CD4-positive, alpha-beta T cell (primary cell): ENCODE results near the gene TNIP2. TPM values are rescaled to one million over a fixed set of nuclear protein-coding genes. Genes with fewer than 3 reads are reported as not detected.

Experiments used
- ATAC-seq: fragments of 200-7000 bp; cut with Tn5 transposase; one replicate; pipeline ENCODE4 v1.10.0; 2022; ENCODE audit warnings: mild to moderate bottlenecking; ENCODE audit not compliant: poor library complexity
- CTCF ChIA-PET: fragments of 350-600 bp; sonication (Branson Sonifier 250); formaldehyde crosslinking; loops from one replicate; lab custom pipeline; 2021; ENCODE audit warnings: antibody characterized with exemption, inconsistent platforms; lab: Charles Lee
- POLR2A ChIA-PET: fragments of 350-600 bp; sonication (Branson Sonifier 250); formaldehyde crosslinking; loops from one replicate; lab custom pipeline; 2021; ENCODE audit warnings: antibody characterized with exemption, inconsistent platforms; lab: Charles Lee
- DNase-seq, 14 experiments: peaks; one replicate each; pipeline ENCODE4 v3.0.0-alpha.2; 2013 to 2020; ENCODE audit warnings: mixed read lengths in 2 of 14
- H3K27ac ChIP-seq, 2 donors: one replicate each; pipeline versions ENCODE4 v1.5.1 to v1.7.0; 2013; ENCODE audit warnings: low read length in 2 of 2, low read depth in 1 of 2, mild to moderate bottlenecking in 1 of 2
- H3K27me3 ChIP-seq, 2 experiments: 1 replicate in 1 of 2; 2 replicates in 1 of 2; pipeline versions ENCODE4 v1.6.1 to v1.7.0; 2013; ENCODE audit warnings: low read length in 2 of 2, control low read depth in 1 of 2, mild to moderate bottlenecking in 1 of 2, moderate library complexity in 1 of 2; ENCODE audit not compliant: insufficient read depth in 2 of 2, control insufficient read depth in 1 of 2
- H3K36me3 ChIP-seq: one replicate; pipeline ENCODE4 v1.6.1; 2013; ENCODE audit warnings: low read length, control low read depth; ENCODE audit not compliant: insufficient read depth
- H3K4me1 ChIP-seq: one replicate; pipeline ENCODE4 v1.6.1; 2013; ENCODE audit warnings: low read length, control low read depth; ENCODE audit not compliant: insufficient read depth
- H3K4me3 ChIP-seq: one replicate; pipeline ENCODE4 v1.5.1; 2013; ENCODE audit warnings: mild to moderate bottlenecking, low read length, moderate library complexity
- H3K9me3 ChIP-seq, 2 experiments: 1 replicate in 1 of 2; 2 replicates in 1 of 2; pipeline versions ENCODE4 v1.6.1 to v1.7.0; 2013; ENCODE audit warnings: low read length in 2 of 2, mild to moderate bottlenecking in 2 of 2, control low read depth in 1 of 2, moderate library complexity in 1 of 2; ENCODE audit not compliant: control insufficient read depth in 1 of 2, insufficient read depth in 1 of 2
- H3K27ac Mint-ChIP-seq: one replicate; pipeline ENCODE4 v1.8.0; 2020; ENCODE audit warnings: mixed read lengths
- H3K27me3 Mint-ChIP-seq: one replicate; pipeline ENCODE4 v1.8.0; 2021; ENCODE audit warnings: mixed read lengths
- H3K36me3 Mint-ChIP-seq: one replicate; pipeline ENCODE4 v1.8.0; 2021; ENCODE audit warnings: low read depth, mixed read lengths
- H3K4me1 Mint-ChIP-seq: one replicate; pipeline ENCODE4 v1.8.0; 2021; ENCODE audit warnings: low read depth, mixed read lengths
- H3K4me3 Mint-ChIP-seq: one replicate; pipeline ENCODE4 v1.8.0; 2020; ENCODE audit warnings: mild to moderate bottlenecking, mixed read lengths
- H3K9me3 Mint-ChIP-seq: one replicate; pipeline ENCODE4 v1.8.0; 2020; ENCODE audit warnings: mixed read lengths
- CTCF ChIP-seq: fragments of 200-600 bp; IDR thresholded peaks from one replicate; pipeline ENCODE4 v1.8.0; 2022; ENCODE audit warnings: antibody characterized with exemption, mild to moderate bottlenecking
- intact Hi-C, 2 experiments: fragments of 100-400 bp; cut with DNase I in 1 of 2; cut with micrococcal nuclease in 1 of 2; formaldehyde crosslinking; loops; one replicate each; pipeline versions ENCODE4 v1.15.1 to v1.9.0; 2023 to 2025; cut with DNase I, micrococcal nuclease
- total RNA-seq, 174 experiments: library from RNA in 2 of 174; stranded (reverse) in 2 of 174; gene quantifications; one replicate each; pipeline ENCODE4 v1.2.3 and lab custom pipeline; 2021 to 2026

The TNIP2 gene
- total RNA-seq, 2 experiments from 2014 or later = 43.8 to 49.1 TPM

- TF ChIP-seq CTCF = no peak
- ChIA-PET CTCF (interaction anchor here (0.6 to 1.5 kb wide), 4 partner anchors 14 to 82 kb away, joined by 3 to 5 read pairs (median 4); no protein-coding TSS in a partner anchor), POLR2A (interaction anchor here (0.7 to 5.0 kb wide), 12 partner anchors 11 to 138 kb away, joined by 3 to 58 read pairs (median 4); partner anchors contain the start of gene TNIP2)
- Histone ChIP-seq H3K27me3 (no peaks in the 10 kb centered on the region), H3K36me3 (no peaks in the 10 kb centered on the region), H3K27ac (peak overlapping the region; percentile 66 to 83), H3K4me1 (peaks cover 91% of the 10 kb centered on the region), H3K9me3 (no peaks in the 10 kb centered on the region), H3K4me3 (peak overlapping the region; percentile 52)
- H3K9me3 Mint-ChIP-seq = no peaks in the 10 kb centered on the region
- H3K36me3 Mint-ChIP-seq = no peaks in the 10 kb centered on the region
- peaks cover 52% of the 10 kb centered on the region for H3K4me1 Mint-ChIP-seq
- DNase-seq (peak in 8 of 14 experiments; percentile 24 to 85 (median 49)), ATAC-seq (peak; percentile 54)
- peak overlapping the region; percentile 84 for H3K4me3 Mint-ChIP-seq
- intact Hi-C loops = loop anchor here (2.0 to 10.0 kb wide), 3 partner anchors 14 to 46 kb away; partner anchors contain the start of gene ADD1 (in 1 of the 2)
- H3K27ac Mint-ChIP-seq = peak overlapping the region; percentile 93
- no peaks in the 10 kb centered on the region for H3K27me3 Mint-ChIP-seq
These were observed 42.5 kb upstream of the TNIP2 start for GRCh38 chr4:2798399-2799223.

DNA sequence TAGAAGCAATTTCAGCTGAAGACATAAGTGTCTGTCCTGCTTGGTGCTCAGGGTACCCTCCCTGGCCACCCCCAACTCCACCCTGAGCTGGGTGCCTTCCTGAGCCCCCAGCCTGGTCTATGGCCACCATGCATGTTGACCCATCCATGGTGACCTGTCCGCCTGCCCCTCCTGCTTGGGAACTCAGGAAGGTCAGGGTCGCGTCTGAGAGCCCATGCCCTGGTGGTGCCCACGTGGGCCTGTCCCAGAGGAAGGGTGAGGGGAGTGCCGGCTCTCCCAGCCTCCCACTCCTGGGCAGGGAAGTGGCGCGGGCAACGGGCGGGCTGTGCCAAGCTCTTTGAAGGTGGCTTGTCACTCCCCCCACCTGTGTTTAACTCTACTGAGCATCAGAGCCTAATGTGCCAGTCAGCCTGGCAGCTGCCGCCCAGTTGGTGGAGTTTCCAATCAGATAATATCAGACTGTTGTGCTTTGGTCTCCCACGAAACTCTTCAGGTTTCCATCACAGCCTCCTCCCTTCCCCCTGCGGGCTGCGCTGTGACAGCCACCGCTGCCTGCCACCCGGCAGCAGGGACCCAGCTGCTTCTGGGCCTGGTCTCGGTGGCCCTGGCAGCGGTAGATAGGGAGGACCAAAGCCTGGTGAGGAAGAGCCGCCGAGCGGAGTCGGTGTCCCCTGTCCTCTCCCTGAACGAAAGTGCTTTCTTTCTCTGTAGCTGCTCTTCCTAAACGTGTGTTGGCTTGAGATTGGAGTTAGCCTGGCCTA, 41.6 kb upstream of the TNIP2 start:
- H3K27ac Mint-ChIP-seq = peak overlapping the region; percentile 93
- intact Hi-C loops = loop anchor here (2.0 to 10.0 kb wide), 3 partner anchors 15 to 47 kb away; partner anchors contain the start of gene ADD1 (in 1 of the 2)
- DNase-seq = peak in 10 of 14 experiments; percentile 36 to 86 (median 48)
- Histone ChIP-seq H3K27me3 (no peaks in the 10 kb centered on the region), H3K4me3 (peak overlapping the region; percentile 52), H3K4me1 (peaks cover 86% of the 10 kb centered on the region), H3K27ac (peak overlapping the region; percentile 66 to 83), H3K9me3 (no peaks in the 10 kb centered on the region), H3K36me3 (no peaks in the 10 kb centered on the region)
- no peak for TF ChIP-seq CTCF
- no peaks in the 10 kb centered on the region for H3K9me3 Mint-ChIP-seq
- POLR2A ChIA-PET = interaction anchor here (0.8 to 5.0 kb wide), 10 partner anchors 10 to 139 kb away, joined by 3 to 58 read pairs (median 6); partner anchors contain the start of gene TNIP2
- H3K36me3 Mint-ChIP-seq = no peaks in the 10 kb centered on the region
- peak; percentile 73 for ATAC-seq
- CTCF ChIA-PET = interaction anchor here (1.2 to 1.5 kb wide), 3 partner anchors 14 to 64 kb away, joined by 3 to 5 read pairs (median 4); no protein-coding TSS in a partner anchor
- peaks cover 54% of the 10 kb centered on the region for H3K4me1 Mint-ChIP-seq
- H3K27me3 Mint-ChIP-seq = no peaks in the 10 kb centered on the region
- H3K4me3 Mint-ChIP-seq = peak overlapping the region; percentile 84
